AG10803 (cell line): ENCODE data around the gene PACSIN2.
"Not testable (repeated sequence)": the region's sequence is repeated elsewhere in the genome, so short reads cannot be mapped to it uniquely, and the experiment has no call there.

Source experiments
- DNase-seq: peaks from one replicate; pipeline ENCODE4 v3.0.0; 2010; ENCODE audit warnings: low read depth
- H3K4me3 ChIP-seq: 2 replicates; pipeline ENCODE4 v1.5.1; 2011; ENCODE audit warnings: mild to moderate bottlenecking, low read length, control low read depth
- CTCF ChIP-seq: conservative IDR thresholded peaks from 2 replicates; pipeline ENCODE4 v1.5.1; 2011; ENCODE audit warnings: mild to moderate bottlenecking, low read length, control low read depth, inconsistent platforms

Gene PACSIN2

DNA sequence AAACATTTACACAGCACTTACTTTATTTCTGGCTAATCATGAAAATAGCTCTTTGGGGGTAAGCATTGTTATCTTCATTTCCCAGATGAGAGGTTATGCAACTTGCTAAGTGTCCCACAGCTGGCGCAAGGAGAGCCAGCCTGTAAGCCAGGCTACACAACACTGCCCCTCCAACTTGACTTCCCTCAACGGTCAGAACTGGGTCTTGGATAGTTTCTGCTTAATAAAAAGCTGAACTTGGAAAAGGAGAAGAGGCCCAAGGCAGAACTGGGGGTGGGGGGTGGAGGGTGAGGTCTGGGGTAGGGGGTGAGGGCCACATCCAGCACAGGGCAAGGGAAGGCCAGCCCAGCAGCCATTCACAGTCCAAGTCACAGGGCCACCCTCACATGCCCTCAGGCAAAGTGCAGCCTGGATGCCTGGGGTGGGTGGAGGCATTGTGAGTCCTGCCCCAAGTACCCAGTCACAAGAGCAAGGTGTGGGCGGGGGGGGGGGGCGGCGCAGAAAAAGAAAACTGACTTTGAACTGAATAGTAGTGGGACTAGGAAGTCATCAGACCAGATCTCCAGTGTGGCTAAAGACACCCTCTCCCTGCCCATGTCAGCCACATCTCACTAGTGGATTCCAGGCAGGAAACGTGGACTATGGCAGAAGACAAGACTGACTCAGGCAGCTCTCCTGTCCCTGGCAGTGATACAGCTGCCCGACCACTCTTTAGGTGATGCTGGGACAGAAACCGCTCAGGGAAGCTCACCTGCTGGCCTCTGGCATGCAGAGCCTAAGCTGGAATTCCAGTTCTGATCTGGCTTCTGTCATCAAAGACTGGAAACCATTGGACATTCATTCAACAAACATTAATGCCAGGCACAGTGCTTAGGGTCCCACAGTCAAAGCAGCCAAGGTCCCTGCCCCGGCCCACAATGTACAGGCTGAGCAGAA, 52.4 kb downstream of the PACSIN2 start:
- DNase-seq = peak; percentile 35

GRCh38 chr22:42961810-42962209, 53.1 kb downstream of the PACSIN2 start:
- DNase-seq = peak; percentile 27
- no peak for TF ChIP-seq CTCF
- H3K4me3 ChIP-seq = no peak overlapping the region

More for the DNA sequence above, 52.4 kb downstream of the PACSIN2 start:
- no peak overlapping the region for H3K4me3 ChIP-seq
- no peak for TF ChIP-seq CTCF

- not testable (repeated sequence) for DNase-seq
Measured at GRCh38 chr22:42961400-42961690, 53.6 kb downstream of the PACSIN2 start.

DNA sequence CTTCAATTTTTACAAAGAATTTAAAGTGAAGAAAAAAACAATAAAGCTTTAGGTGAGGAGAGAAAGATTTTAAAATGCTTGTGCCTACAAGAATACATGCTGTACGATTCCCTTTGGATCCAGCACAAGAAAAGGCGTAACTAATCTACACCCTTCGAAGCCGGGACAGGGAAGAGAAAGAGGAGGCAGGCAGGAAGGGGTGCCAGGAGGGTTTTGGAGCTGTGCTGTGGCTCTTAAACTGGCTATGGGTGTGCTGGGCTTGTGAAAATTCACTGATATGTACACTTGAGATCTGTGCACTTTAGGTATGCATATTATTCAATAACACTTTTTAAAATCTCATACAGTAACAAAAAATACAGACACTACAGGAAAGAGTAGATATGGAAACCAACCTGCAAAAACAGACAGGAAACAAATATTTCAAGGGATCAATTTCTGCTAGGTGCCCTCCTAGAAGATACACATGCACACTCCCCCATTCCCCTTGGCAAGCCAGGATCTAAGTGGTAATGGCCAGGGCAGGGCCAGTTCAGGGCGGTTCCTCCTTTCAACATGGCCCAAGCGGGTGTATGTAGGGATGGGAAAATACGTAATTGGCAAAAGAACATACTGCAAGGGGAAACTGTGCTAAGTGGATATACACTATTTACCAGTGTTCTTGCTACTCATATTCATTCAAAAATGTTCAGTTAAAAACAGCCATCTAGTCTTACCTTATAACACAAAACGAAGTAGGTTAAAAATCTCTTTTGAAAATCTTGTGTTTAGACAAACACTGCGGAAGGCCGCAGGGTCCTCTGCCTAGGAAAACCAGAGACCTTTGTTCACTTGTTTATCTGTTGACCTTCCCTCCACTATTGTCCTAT, 54.2 kb downstream of the PACSIN2 start:
- no peak overlapping the region for H3K4me3 ChIP-seq
- no peak for TF ChIP-seq CTCF
- DNase-seq = no peak

More at GRCh38 chr22:42961400-42961690, 53.6 kb downstream of the PACSIN2 start:
- H3K4me3 ChIP-seq = not testable (repeated sequence)

GRCh38 chr22:42959576-42960509, 55.1 kb downstream of the PACSIN2 start:
- no peak overlapping the region for H3K4me3 ChIP-seq
- no peak for TF ChIP-seq CTCF
- DNase-seq = peak; percentile 43

- H3K4me3 ChIP-seq = no peak overlapping the region
- no peak for TF ChIP-seq CTCF
- no peak for DNase-seq
Measured at GRCh38 chr22:42958937-42959336, 56.0 kb downstream of the PACSIN2 start.

GRCh38 chr22:42957958-42958357, 57.0 kb downstream of the PACSIN2 start:
- H3K4me3 ChIP-seq = no peak overlapping the region
- no peak for TF ChIP-seq CTCF
- DNase-seq = no peak
